22Rv1 (cell line): ENCODE data around the gene C2CD2.

Experiments
- CTCF ChIP-seq: fragments of 450-650 bp; IDR thresholded peaks from 2 replicates; pipeline ENCODE4 v1.5.1; 2017; ENCODE audit warnings: mild to moderate bottlenecking
- ZFX ChIP-seq: fragments of 450-650 bp; IDR thresholded peaks from 2 replicates; pipeline ENCODE4 v1.6.1; 2017; ENCODE audit warnings: antibody characterized with exemption, borderline replicate concordance

- TF ChIP-seq CTCF (no peak), ZFX (no peak)
These were observed 25.5 kb upstream of the C2CD2 start for GRCh38 chr21:41979335-41979734.
